Raji (cell line): ENCODE measurements around the gene C13orf46.

Source experiments
- POLR2A ChIP-seq: IDR thresholded peaks from 2 replicates; pipeline ENCODE4 v1.6.1; 2011; ENCODE audit warnings: low read depth, low read length, control low read depth; ENCODE audit not compliant: insufficient read depth

Gene C13orf46

GRCh38 chr13:113971471-113972231 lies 2.2 kb downstream of the C13orf46 start:
- no peak for TF ChIP-seq POLR2A

- TF ChIP-seq POLR2A: no peak
Measured at GRCh38 chr13:113970810-113971470, 2.9 kb downstream of the C13orf46 start.

GRCh38 chr13:113969973-113970611 lies 3.8 kb downstream of the C13orf46 start:
- TF ChIP-seq POLR2A: no peak

- no peak for TF ChIP-seq POLR2A
Measured at GRCh38 chr13:113969311-113969972, 4.4 kb downstream of the C13orf46 start.

GRCh38 chr13:113968463-113969310 lies 5.2 kb downstream of the C13orf46 start:
- TF ChIP-seq POLR2A: no peak

- no peak for TF ChIP-seq POLR2A
Measured at GRCh38 chr13:113967729-113968462, 6.0 kb downstream of the C13orf46 start.

GRCh38 chr13:113967206-113967720 lies 6.6 kb downstream of the C13orf46 start:
- no peak for TF ChIP-seq POLR2A

- TF ChIP-seq POLR2A: no peak
Measured at GRCh38 chr13:113965968-113966884, 7.7 kb downstream of the C13orf46 start.

GRCh38 chr13:113965383-113965874 lies 8.4 kb downstream of the C13orf46 start:
- no peak for TF ChIP-seq POLR2A

- TF ChIP-seq POLR2A: no peak
Measured at GRCh38 chr13:113964251-113964995, 9.5 kb downstream of the C13orf46 start.

- TF ChIP-seq POLR2A: no peak
Measured at GRCh38 chr13:113963376-113963775, 10.5 kb downstream of the C13orf46 start.

- TF ChIP-seq POLR2A: no peak
Measured at GRCh38 chr13:113962975-113963374, 10.9 kb downstream of the C13orf46 start.
